AG10803 (cell line): ENCODE results near the gene RELT.

Experiments used
- DNase-seq: peaks from one replicate; pipeline ENCODE4 v3.0.0; 2010; ENCODE audit warnings: low read depth
- H3K4me3 ChIP-seq: 2 replicates; pipeline ENCODE4 v1.5.1; 2011; ENCODE audit warnings: mild to moderate bottlenecking, low read length, control low read depth
- CTCF ChIP-seq: conservative IDR thresholded peaks from 2 replicates; pipeline ENCODE4 v1.5.1; 2011; ENCODE audit warnings: mild to moderate bottlenecking, low read length, control low read depth, inconsistent platforms

Gene RELT

GRCh38 chr11:73445980-73446379 lies 69.8 kb downstream of the RELT start:
- TF ChIP-seq CTCF, result no peak

GRCh38 chr11:73446766-73447165 lies 70.6 kb downstream of the RELT start:
- DNase-seq, result no peak
- H3K4me3 ChIP-seq, result no peak overlapping the region
- no peak for TF ChIP-seq CTCF

More at GRCh38 chr11:73445980-73446379, 69.8 kb downstream of the RELT start:
- no peak for DNase-seq
- no peak overlapping the region for H3K4me3 ChIP-seq
